ENCODE results near the gene TBC1D22A. TPM values are rescaled to one million over a fixed set of nuclear protein-coding genes. Genes with fewer than 3 reads are reported as not detected.
"Not testable (repeated sequence)": the region's sequence is repeated elsewhere in the genome, so short reads cannot be mapped to it uniquely, and the experiment has no call there.

The TBC1D22A gene
- total RNA-seq, 1 donor from 2014 or later, result 14.0 TPM

DNA sequence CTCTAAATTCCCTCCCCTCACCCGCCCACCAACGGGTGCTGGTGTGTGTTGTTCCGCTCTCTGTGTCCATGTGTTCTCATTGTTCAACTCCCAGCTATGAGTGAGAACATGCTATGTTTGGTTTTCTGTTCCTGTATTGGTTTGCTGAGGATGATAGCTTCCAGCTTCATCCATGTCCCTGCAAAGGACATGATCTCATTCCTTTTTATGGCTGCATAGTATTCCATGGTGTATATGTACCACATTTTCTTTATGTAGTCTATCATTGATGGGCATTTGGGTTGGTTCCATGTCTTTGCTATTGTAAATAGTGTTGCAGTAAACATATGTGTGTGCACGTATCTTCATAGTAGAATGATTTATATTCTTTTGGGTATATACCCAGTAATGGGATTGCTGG is 54.9 kb downstream of the TBC1D22A start:
- not testable (repeated sequence) for ATAC-seq (ENCODE audit: poor library complexity)

DNA sequence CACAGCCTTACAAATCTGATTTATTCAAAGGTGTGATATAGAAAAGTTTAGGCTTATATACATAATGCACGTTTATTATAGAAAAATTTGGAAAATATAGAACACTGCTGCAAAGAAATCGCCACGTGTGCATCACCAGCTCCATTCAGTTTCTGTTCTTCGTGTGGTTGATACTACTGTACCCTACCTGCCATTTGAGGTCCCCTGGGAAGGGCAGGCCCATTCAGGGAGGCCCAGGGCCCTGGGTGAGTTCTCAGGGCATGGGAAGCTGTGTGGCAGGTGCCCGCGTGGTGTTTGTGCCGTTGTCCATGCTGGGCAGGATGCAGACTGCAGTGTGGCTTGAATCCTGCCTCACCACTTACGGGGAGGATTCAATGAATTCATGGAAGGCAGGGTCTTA is 60.8 kb downstream of the TBC1D22A start:
- intact Hi-C loops (cut with DNase I), result no loop called here
- ATAC-seq (ENCODE audit: poor library complexity) (no peak), DNase-seq (no peak)

More for the DNA sequence above, 54.9 kb downstream of the TBC1D22A start:
- intact Hi-C loops (cut with DNase I); DNase-seq: not testable (repeated sequence)

- intact Hi-C loops (cut with DNase I), result no loop called here
- DNase-seq (no peak), ATAC-seq (ENCODE audit: poor library complexity) (no peak)
Observed at GRCh38 chr22:46823654-46824053, 61.2 kb downstream of the TBC1D22A start.

- no peak for DNase-seq
- ATAC-seq (ENCODE audit: poor library complexity), result no peak
- intact Hi-C loops (cut with DNase I), result no loop called here
Observed at GRCh38 chr22:46824344-46824909, 62.0 kb downstream of the TBC1D22A start.

GRCh38 chr22:46824980-46825544 is 62.6 kb downstream of the TBC1D22A start:
- ATAC-seq (ENCODE audit: poor library complexity) (no peak), DNase-seq (no peak)
- intact Hi-C loops (cut with DNase I), result no loop called here

- intact Hi-C loops (cut with DNase I), result no loop called here
- no peak for DNase-seq
Observed at GRCh38 chr22:46826438-46827135, 64.1 kb downstream of the TBC1D22A start.

GRCh38 chr22:46827136-46827780 is 64.8 kb downstream of the TBC1D22A start:
- DNase-seq (no peak), ATAC-seq (ENCODE audit: poor library complexity) (no peak)
- intact Hi-C loops (cut with DNase I), result no loop called here

More at GRCh38 chr22:46826438-46827135, 64.1 kb downstream of the TBC1D22A start:
- no peak for ATAC-seq (ENCODE audit: poor library complexity)

DNA sequence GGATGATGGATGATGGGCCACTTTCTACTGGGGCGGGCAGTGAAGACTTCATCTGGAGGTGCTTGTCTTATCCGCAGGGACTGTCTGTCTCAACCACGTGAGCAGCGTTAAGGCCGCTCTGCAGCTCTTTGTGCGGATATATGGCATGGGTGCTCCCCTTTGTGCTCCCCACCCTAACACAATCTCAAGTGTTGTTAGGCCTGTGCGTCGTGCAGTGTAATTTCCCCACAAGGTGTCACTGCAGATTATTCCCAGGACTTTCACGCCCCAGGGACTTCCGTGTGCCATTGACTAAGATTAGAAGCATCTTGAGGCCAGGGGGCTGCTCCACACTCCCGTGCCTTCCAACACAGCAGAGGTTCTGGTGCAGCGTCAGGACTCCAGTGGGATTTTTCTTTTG is 65.3 kb downstream of the TBC1D22A start:
- DNase-seq, result no peak
- intact Hi-C loops (cut with DNase I), result no loop called here
- ATAC-seq (ENCODE audit: poor library complexity), result no peak

GRCh38 chr22:46828323-46828900 is 66.0 kb downstream of the TBC1D22A start:
- ATAC-seq (ENCODE audit: poor library complexity) (no peak), DNase-seq (no peak)
- intact Hi-C loops (cut with DNase I), result no loop called here

DNA sequence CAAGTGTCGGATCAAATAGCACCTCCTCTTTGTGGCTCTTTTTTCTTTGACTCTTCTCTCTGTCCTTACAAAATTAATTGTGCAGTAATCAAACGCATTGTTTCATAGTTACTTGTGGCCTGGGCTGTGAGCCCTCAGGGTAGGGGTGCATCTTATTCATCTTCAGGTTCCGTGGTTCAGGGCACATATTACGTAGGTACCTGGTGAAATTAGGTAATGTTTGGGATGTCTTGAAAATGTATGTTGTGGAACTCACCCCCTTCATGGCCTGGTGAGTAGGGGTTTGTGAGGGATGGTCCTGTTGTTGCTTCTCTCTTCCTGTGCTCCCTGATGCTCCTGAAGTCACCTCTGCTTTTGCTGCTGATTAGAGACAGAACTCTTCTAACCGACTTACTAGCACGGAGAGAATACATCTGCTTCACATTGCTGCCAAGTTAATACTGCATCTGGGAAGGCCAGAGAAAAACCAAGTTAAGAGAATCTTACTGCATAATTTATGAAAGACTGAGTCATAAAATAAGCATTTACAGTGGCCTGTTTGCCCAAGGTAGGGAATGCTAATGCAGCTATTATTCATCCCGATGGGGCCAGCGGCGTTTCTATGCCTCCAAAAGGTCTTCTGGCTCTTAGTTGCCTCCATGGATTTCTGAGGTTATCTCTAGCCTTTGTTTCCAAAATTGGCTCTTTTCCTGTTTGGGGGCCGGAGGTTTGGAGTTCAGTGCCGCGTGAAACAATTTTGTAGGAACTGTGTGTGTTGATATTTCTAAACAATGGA is 66.9 kb downstream of the TBC1D22A start:
- DNase-seq, result no peak
- intact Hi-C loops (cut with DNase I), result no loop called here
- peak; percentile 10 for ATAC-seq (ENCODE audit: poor library complexity)

GRCh38 chr22:46829941-46830715 is 67.7 kb downstream of the TBC1D22A start:
- intact Hi-C loops (cut with DNase I), result no loop called here
- DNase-seq (peak; percentile 75), ATAC-seq (ENCODE audit: poor library complexity) (peak; percentile 48)

DNA sequence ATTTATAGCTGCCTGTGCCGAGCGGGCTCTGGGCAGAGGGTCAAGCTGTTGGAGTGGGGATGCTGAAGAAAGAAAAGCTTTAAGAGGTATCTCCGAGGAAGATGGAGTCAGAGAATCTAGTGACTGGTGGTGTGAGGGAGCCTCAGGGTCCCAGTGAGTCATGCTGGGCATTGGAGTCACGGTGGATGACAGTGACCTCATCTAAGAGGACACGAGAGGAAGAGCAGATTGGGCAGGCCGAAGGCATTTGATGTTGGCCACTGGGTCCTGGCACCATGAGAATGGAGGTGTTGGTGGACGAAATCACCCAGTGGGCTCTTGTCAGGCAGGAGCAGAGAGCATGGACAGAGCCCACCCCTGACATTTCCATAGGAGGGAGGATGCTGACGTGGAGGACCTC is 68.4 kb downstream of the TBC1D22A start:
- intact Hi-C loops (cut with DNase I), result no loop called here
- DNase-seq (no peak), ATAC-seq (ENCODE audit: poor library complexity) (no peak)

DNA sequence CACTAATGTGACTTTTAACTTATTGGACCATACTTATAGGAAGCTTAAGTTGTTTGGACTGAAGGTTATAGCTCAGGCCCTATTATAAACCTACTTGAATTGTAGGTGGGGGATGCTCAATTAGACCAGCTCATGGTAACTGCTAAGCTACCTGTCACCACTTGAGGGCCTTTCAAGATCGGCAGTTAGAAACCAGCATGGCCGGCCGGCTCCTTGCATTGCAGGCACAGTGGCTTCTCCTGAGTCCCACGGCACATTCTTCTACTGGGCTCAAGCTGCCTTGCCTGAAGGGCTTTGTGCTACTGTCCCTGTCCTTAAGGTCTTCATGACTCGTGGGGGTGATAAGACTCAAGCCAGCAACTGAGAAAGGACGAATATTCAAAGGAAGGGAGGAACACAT is 70.8 kb downstream of the TBC1D22A start:
- ATAC-seq (ENCODE audit: poor library complexity) (peak; percentile 55), DNase-seq (no peak)

GRCh38 chr22:46834021-46834737 is 71.7 kb downstream of the TBC1D22A start:
- ATAC-seq (ENCODE audit: poor library complexity), result no peak
- intact Hi-C loops (cut with DNase I), result no loop called here
- DNase-seq, result no peak

More for the DNA sequence above, 70.8 kb downstream of the TBC1D22A start:
- intact Hi-C loops (cut with DNase I), result no loop called here

DNA sequence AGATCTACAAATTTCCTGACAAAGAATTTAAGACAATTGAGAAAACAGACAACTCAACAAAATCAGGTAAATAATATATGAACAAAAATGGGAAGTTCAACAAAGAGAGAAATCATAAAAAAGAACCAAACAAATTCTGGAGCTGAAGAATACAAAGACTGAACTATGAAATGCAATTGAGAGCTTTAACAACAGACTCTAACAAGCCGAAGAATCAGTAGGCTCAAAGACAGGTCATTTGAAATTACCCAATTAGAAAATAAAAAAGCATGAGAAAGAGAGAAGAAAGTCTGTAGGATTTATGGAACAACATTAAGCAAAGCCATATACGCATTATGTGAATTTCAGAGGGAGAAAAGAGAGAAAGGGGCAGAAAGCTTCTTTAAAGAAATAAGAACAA is 72.8 kb downstream of the TBC1D22A start:
- intact Hi-C loops (cut with DNase I), result no loop called here
- no peak for DNase-seq
- no peak for ATAC-seq (ENCODE audit: poor library complexity)

GRCh38 chr22:46835693-46836092 is 73.2 kb downstream of the TBC1D22A start:
- intact Hi-C loops (cut with DNase I), result no loop called here
- DNase-seq (no peak), ATAC-seq (ENCODE audit: poor library complexity) (no peak)

GRCh38 chr22:46841522-46841921 is 79.1 kb downstream of the TBC1D22A start:
- DNase-seq (no peak), ATAC-seq (ENCODE audit: poor library complexity) (no peak)
- intact Hi-C loops (cut with DNase I), result no loop called here
